Ovary (tissue), 9 donors: Measurements from ENCODE around the gene FGF23. TPM values are rescaled to one million over a fixed set of nuclear protein-coding genes. Genes with fewer than 3 reads are reported as not detected.

Source experiments
- DNase-seq, 5 donors: peaks; one replicate each; pipeline ENCODE4 v3.0.0-alpha.2; 2019 to 2020
- H3K27ac ChIP-seq, 2 donors: fragments of 200-600 bp; one replicate each; pipeline versions ENCODE4 v1.5.1 to v1.8.0; 2019 to 2022
- H3K27me3 ChIP-seq: fragments of 200-600 bp; one replicate; pipeline ENCODE4 v1.8.0; 2022
- H3K36me3 ChIP-seq: fragments of 200-600 bp; sonication (generic); one replicate; pipeline ENCODE4 v1.5.1; 2019
- H3K4me1 ChIP-seq: one replicate; pipeline ENCODE4 v1.8.1; 2013; ENCODE audit warnings: mild to moderate bottlenecking, moderate library complexity; ENCODE audit not compliant: insufficient read depth
- H3K4me3 ChIP-seq: fragments of 200-600 bp; sonication (generic); one replicate; pipeline ENCODE4 v1.5.1; 2017
- H3K9me3 ChIP-seq, 2 donors: fragments of 200-600 bp in 1 of 2; sonication (generic) in 1 of 2; one replicate each; pipeline versions ENCODE4 v1.5.1 to v1.8.1; 2013 to 2019; ENCODE audit warnings: mild to moderate bottlenecking in 1 of 2, moderate library complexity in 1 of 2
- CTCF ChIP-seq, 3 donors: fragments of 450-650 bp in 2 of 3; fragments of 200-600 bp in 1 of 3; IDR thresholded peaks; one replicate each; pipeline versions ENCODE4 v1.5.1 to v1.8.0; 2016 to 2022; ENCODE audit warnings: antibody characterized with exemption in 3 of 3, mild to moderate bottlenecking in 1 of 3
- EP300 ChIP-seq: sonication (generic); formaldehyde crosslinking; IDR thresholded peaks from one replicate; pipeline ENCODE4 v1.6.1; 2017; ENCODE audit warnings: antibody characterized with exemption
- POLR2A ChIP-seq: fragments of 450-650 bp; IDR thresholded peaks from one replicate; pipeline ENCODE4 v1.6.1; 2017; ENCODE audit warnings: antibody characterized with exemption, mild to moderate bottlenecking, moderate library complexity
- WGBS, 3 donors: extraction: QIAGEN DNeasy Blood & Tissue Kit in 1 of 3; methylation state at CpG; one replicate each; pipeline versions ENCODE4 v1.1.5 to v1.1.7; 2013 to 2017; 5-methylcytosine and 5-hydroxymethylcytosine counted together
- intact Hi-C, 4 donors: fragments of 100-400 bp; cut with DNase I; formaldehyde crosslinking; loops; one replicate each; pipeline versions ENCODE4 v1.11.0 to v1.15.1; 2022 to 2023
- polyA plus RNA-seq, 2 donors: library from polyadenylated mRNA; stranded (reverse); fragments of 200-250 nt in 1 of 2; fragments of 350-450 nt in 1 of 2; fragmentation: Illumina TruSeq in 1 of 2; extraction: RNeasy Lipid Tissue Mini Kit (QIAGEN cat#74804) in 1 of 2; gene quantifications; one replicate each; pipeline ENCODE4 v1.2.3, GENCODE V29; 2013 to 2014
- total RNA-seq, 7 donors: library from RNA; depleted of rRNA in 2 of 7; stranded (reverse); fragments of >200 nt in 2 of 7; fragmentation: NEBNext Ultra II Directional in 3 of 7; extraction: Animal tissue kit (Norgen Biotek cat#: 25700) in 3 of 7; gene quantifications; one replicate each; pipeline versions ENCODE4 v1.1.0 to v1.2.4, GENCODE V29; 2016 to 2023
- donor health status: DM: no; HTN: no; CAD: no; lungs with moderate emphysema.
- donor health status: DM: no; HTN: no; CAD: no.
- donor health status: Bipolar disorder and iron deficiency.
- donor health status: DM: yes; HTN: yes; CAD: no.
- donor health status: DM: no; HTN: no; CAD: no.
- donor health status: DM: yes; HTN: yes; CAD: no.

Gene FGF23
- total and polyA plus RNA-seq, 9 donors, result not detected

- WGBS, 3 donors, result 8 to 22% (median 12%) methylated on average over 11 to 15 of the region's 15 CpGs
- Histone ChIP-seq H3K4me1 (no peaks in the 10 kb centered on the region), H3K36me3 (no peaks in the 10 kb centered on the region), H3K27ac (no peak overlapping the region), H3K27me3 (no peaks in the 10 kb centered on the region), H3K9me3 (no peaks in the 10 kb centered on the region), H3K4me3 (no peak overlapping the region)
- intact Hi-C loops, result no loop called here
- TF ChIP-seq EP300, result no peak
- TF ChIP-seq POLR2A, result no peak
- no peak for TF ChIP-seq CTCF (IDR thresholded peaks at IDR 0.05)
- no peak for DNase-seq
These were observed 12.8 kb upstream of the FGF23 start for GRCh38 chr12:4392223-4392742.

GRCh38 chr12:4388662-4389061 is 9.2 kb upstream of the FGF23 start:
- no peak overlapping the region for H3K4me3 ChIP-seq
- WGBS, 3 donors, result 32 to 41% (median 32%) methylated on average over 2 of the region's 2 CpGs
- no peaks in the 10 kb centered on the region for H3K4me1 ChIP-seq
- no peaks in the 10 kb centered on the region for H3K27me3 ChIP-seq
- no peaks in the 10 kb centered on the region for H3K36me3 ChIP-seq
- no peak for TF ChIP-seq EP300
- no peak for TF ChIP-seq CTCF (IDR thresholded peaks at IDR 0.05)
- no peak for TF ChIP-seq POLR2A
- no peak overlapping the region for H3K27ac ChIP-seq
- intact Hi-C loops, result no loop called here
- DNase-seq, result no peak
- H3K9me3 ChIP-seq, result no peaks in the 10 kb centered on the region

- H3K4me1 ChIP-seq, result no peaks in the 10 kb centered on the region
- H3K27me3 ChIP-seq, result no peaks in the 10 kb centered on the region
- no peak for TF ChIP-seq POLR2A
- no peak for TF ChIP-seq EP300
- H3K36me3 ChIP-seq, result no peaks in the 10 kb centered on the region
- WGBS, 3 donors, result 17 to 33% (median 32%) methylated on average over 1 of the region's 1 CpG
- H3K9me3 ChIP-seq, result no peaks in the 10 kb centered on the region
- H3K4me3 ChIP-seq, result no peak overlapping the region
- no peak for DNase-seq
- H3K27ac ChIP-seq, result no peak overlapping the region
- intact Hi-C loops, result no loop called here
These were observed 8.5 kb upstream of the FGF23 start for GRCh38 chr12:4388032-4388431.

GRCh38 chr12:4387607-4388006 is 8.1 kb upstream of the FGF23 start:
- Histone ChIP-seq H3K27me3 (no peaks in the 10 kb centered on the region), H3K36me3 (no peaks in the 10 kb centered on the region), H3K9me3 (no peaks in the 10 kb centered on the region), H3K27ac (no peak overlapping the region), H3K4me1 (no peaks in the 10 kb centered on the region), H3K4me3 (no peak overlapping the region)
- TF ChIP-seq EP300 (no peak), POLR2A (no peak), CTCF (IDR thresholded peaks at IDR 0.05) (no peak)
- DNase-seq, result no peak
- intact Hi-C loops, result no loop called here
- WGBS, 3 donors, result 80 to 88% (median 87%) methylated on average over 5 of the region's 5 CpGs

GRCh38 chr12:4386801-4387200 is 7.3 kb upstream of the FGF23 start:
- no peak for DNase-seq
- no peaks in the 10 kb centered on the region for H3K27me3 ChIP-seq
- no peaks in the 10 kb centered on the region for H3K9me3 ChIP-seq
- TF ChIP-seq CTCF (IDR thresholded peaks at IDR 0.05) (no peak), EP300 (no peak), POLR2A (no peak)
- no peaks in the 10 kb centered on the region for H3K4me1 ChIP-seq
- H3K27ac ChIP-seq, result no peak overlapping the region
- intact Hi-C loops, result no loop called here
- no peaks in the 10 kb centered on the region for H3K36me3 ChIP-seq
- H3K4me3 ChIP-seq, result no peak overlapping the region
- 68 to 72% (median 70%) methylated on average over 4 of the region's 4 CpGs for WGBS, 3 donors
